OCI-LY7 (cell line): Measurements from ENCODE around the gene FMO4. TPM values are rescaled to one million over a fixed set of nuclear protein-coding genes. Genes with fewer than 3 reads are reported as not detected.

Source experiments
- BruUV-seq: library from RNA; stranded (reverse); fragments of 400-500 nt; replicated peaks from 2 replicates; lab custom pipeline; 2021; lab: Mats Ljungman, UMichigan
- CTCF ChIA-PET: fragments of 300-600 bp; sonication (Branson Sonifier 250); formaldehyde crosslinking; loops from one replicate; lab custom pipeline; 2022; ENCODE audit warnings: antibody characterized with exemption; ENCODE audit not compliant: unreplicated experiment; lab: Charles Lee
- POLR2A ChIA-PET: fragments of 300-600 bp; sonication (Branson Sonifier 250); formaldehyde crosslinking; loops from one replicate; lab custom pipeline; 2022; ENCODE audit warnings: antibody characterized with exemption; lab: Charles Lee
- DNase-seq: peaks from one replicate; pipeline ENCODE4 v3.0.0-alpha.2; 2015; ENCODE audit warnings: low spot score
- H2AFZ ChIP-seq: fragments of 200-600 bp; sonication (generic), shearing (Covaris generic); 2 replicates; pipeline ENCODE4 v1.6.1; 2014; ENCODE audit warnings: mild to moderate bottlenecking, antibody characterized with exemption, low read length, moderate library complexity
- H3K27ac ChIP-seq: fragments of 200-600 bp; sonication (generic); 2 replicates; pipeline ENCODE4 v1.5.1; 2014; ENCODE audit warnings: mixed run types, low read depth, mild to moderate bottlenecking, moderate library complexity, low read length, inconsistent platforms; ENCODE audit not compliant: poor library complexity, severe bottlenecking
- H3K36me3 ChIP-seq: fragments of 200-600 bp; sonication (generic); 2 replicates; pipeline ENCODE4 v1.6.1; 2014; ENCODE audit warnings: mild to moderate bottlenecking, antibody characterized with exemption, low read length, moderate library complexity, mixed read lengths; ENCODE audit not compliant: insufficient read depth
- H3K4me1 ChIP-seq: fragments of 200-600 bp; sonication (generic); 2 replicates; pipeline ENCODE4 v1.5.1; 2014; ENCODE audit warnings: mild to moderate bottlenecking, low read length; ENCODE audit not compliant: insufficient read depth, poor library complexity, severe bottlenecking
- H3K4me2 ChIP-seq: fragments of 200-600 bp; sonication (generic); 2 replicates; pipeline ENCODE4 v1.6.1; 2014; ENCODE audit warnings: mild to moderate bottlenecking, low read length
- H3K4me3 ChIP-seq: fragments of 200-600 bp; sonication (generic); 2 replicates; pipeline ENCODE4 v1.5.1; 2014; ENCODE audit warnings: mild to moderate bottlenecking, low read depth, low read length; ENCODE audit not compliant: poor library complexity, severe bottlenecking
- H3K79me2 ChIP-seq: fragments of 200-600 bp; sonication (generic); 2 replicates; pipeline ENCODE4 v1.6.1; 2016; ENCODE audit warnings: low read depth, mild to moderate bottlenecking, low read length, moderate library complexity, mixed read lengths; ENCODE audit not compliant: insufficient read depth
- H3K9me2 ChIP-seq: fragments of 200-600 bp; sonication (generic); 2 replicates; pipeline ENCODE4 v1.6.1; 2016; ENCODE audit warnings: mild to moderate bottlenecking, low read length, mixed read lengths; ENCODE audit not compliant: insufficient read depth
- H3K9me3 ChIP-seq: fragments of 200-600 bp; sonication (generic); 2 replicates; pipeline ENCODE4 v1.6.1; 2014; ENCODE audit warnings: mild to moderate bottlenecking, mixed run types, low read length, mixed read lengths
- H4K20me1 ChIP-seq: fragments of 200-600 bp; sonication (generic); 2 replicates; pipeline ENCODE4 v1.6.1; 2014; ENCODE audit warnings: mild to moderate bottlenecking, antibody characterized with exemption, low read length, moderate library complexity, mixed read lengths; ENCODE audit not compliant: insufficient read depth
- EZH2phosphoT487 ChIP-seq: fragments of 200-600 bp; sonication (generic); IDR thresholded peaks from 2 replicates; pipeline ENCODE4 v1.6.1; 2018; ENCODE audit warnings: low read depth, borderline replicate concordance, mild to moderate bottlenecking, mixed run types, antibody characterized with exemption, low read length, moderate library complexity, mixed read lengths
- intact Hi-C: fragments of 100-400 bp; cut with micrococcal nuclease; formaldehyde crosslinking; loops from one replicate; pipeline ENCODE4 v1.10.0; 2022; ENCODE audit not compliant: unreplicated experiment
- total RNA-seq, 2 experiments: library from RNA; depleted of rRNA in 1 of 2; stranded (reverse); fragments of >200 nt in 1 of 2; shearing (Covaris generic) in 1 of 2; gene quantifications; 2 replicates each; pipeline ENCODE4 v1.2.3, GENCODE V29; 2014 to 2022
- TF ChIP-seq, protein P1 (sequence below): fragments of 200-600 bp; sonication (generic); conservative IDR thresholded peaks from 2 replicates; pipeline ENCODE4 v1.5.1; 2014; ENCODE audit warnings: mild to moderate bottlenecking, antibody characterized with exemption, low read length, moderate library complexity, mixed read lengths

FMO4 gene
- total RNA-seq, 2 experiments from 2014 or later, result 4.0 to 4.8 TPM

DNA sequence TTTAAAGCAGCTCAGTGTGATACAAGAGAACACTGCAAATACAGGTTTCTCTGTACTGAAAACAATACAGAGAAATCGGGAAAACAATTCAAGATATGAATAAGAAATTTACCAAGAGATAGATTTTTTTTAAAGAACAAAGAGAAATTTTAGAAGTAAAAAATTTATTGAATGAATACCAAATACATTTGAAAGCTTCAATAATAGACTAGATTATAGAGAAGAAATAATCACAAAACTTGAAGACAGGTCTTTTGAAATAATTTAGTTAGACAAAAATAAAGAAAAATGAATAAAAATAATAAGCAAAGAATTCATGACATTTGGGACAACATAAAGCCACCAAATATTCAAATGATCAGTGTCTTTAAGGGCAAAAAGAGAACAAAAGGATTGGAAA, 13.6 kb upstream of the FMO4 start:
- CTCF ChIA-PET, result no interaction called here
- POLR2A ChIA-PET, result interaction anchor here (0.6 kb wide), 1 partner anchor 1512 kb away, joined by 3 read pairs; no protein-coding TSS in a partner anchor

GRCh38 chr1:171310661-171311087, 3.3 kb upstream of the FMO4 start:
- Histone ChIP-seq H3K4me3 (no peak overlapping the region), H3K4me2 (no peak overlapping the region), H3K9me3 (0 out of 2 replicates have a peak, but pooled peaks cover 5% of the 10 kb centered on the region), H3K36me3 (no peaks in the 10 kb centered on the region), H3K9me2 (no peaks in the 10 kb centered on the region), H3K4me1 (peaks cover 16% of the 10 kb centered on the region), H3K27ac (no peak overlapping the region), H2AFZ (no peak overlapping the region), H4K20me1 (no peaks in the 10 kb centered on the region), H3K79me2 (no peaks in the 10 kb centered on the region)
- POLR2A ChIA-PET, result no interaction called here
- intact Hi-C loops, result loop anchor here (5.0 to 10.0 kb wide), 3 partner anchors 83 to 778 kb away; partner anchors contain the start of gene GORAB
- TF ChIP-seq, protein P1, sequence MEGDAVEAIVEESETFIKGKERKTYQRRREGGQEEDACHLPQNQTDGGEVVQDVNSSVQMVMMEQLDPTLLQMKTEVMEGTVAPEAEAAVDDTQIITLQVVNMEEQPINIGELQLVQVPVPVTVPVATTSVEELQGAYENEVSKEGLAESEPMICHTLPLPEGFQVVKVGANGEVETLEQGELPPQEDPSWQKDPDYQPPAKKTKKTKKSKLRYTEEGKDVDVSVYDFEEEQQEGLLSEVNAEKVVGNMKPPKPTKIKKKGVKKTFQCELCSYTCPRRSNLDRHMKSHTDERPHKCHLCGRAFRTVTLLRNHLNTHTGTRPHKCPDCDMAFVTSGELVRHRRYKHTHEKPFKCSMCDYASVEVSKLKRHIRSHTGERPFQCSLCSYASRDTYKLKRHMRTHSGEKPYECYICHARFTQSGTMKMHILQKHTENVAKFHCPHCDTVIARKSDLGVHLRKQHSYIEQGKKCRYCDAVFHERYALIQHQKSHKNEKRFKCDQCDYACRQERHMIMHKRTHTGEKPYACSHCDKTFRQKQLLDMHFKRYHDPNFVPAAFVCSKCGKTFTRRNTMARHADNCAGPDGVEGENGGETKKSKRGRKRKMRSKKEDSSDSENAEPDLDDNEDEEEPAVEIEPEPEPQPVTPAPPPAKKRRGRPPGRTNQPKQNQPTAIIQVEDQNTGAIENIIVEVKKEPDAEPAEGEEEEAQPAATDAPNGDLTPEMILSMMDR, result no peak
- no peak for TF ChIP-seq EZH2phosphoT487
- DNase-seq, result no peak
- CTCF ChIA-PET, result no interaction called here
- BruUV-seq, result no TSS peak

More for the DNA sequence above, 13.6 kb upstream of the FMO4 start:
- Histone ChIP-seq H3K36me3 (no peaks in the 10 kb centered on the region), H3K79me2 (no peaks in the 10 kb centered on the region), H3K4me2 (no peak overlapping the region), H3K27ac (no peak overlapping the region), H3K4me3 (no peak overlapping the region), H3K9me3 (peaks cover 9% of the 10 kb centered on the region; the same call in 1 of the 2 replicates), H3K9me2 (no peaks in the 10 kb centered on the region), H3K4me1 (peaks cover 8% of the 10 kb centered on the region), H2AFZ (no peak overlapping the region), H4K20me1 (no peaks in the 10 kb centered on the region)
- no TSS peak for BruUV-seq
- intact Hi-C loops, result no loop called here
- TF ChIP-seq, protein P1, result no peak
- TF ChIP-seq EZH2phosphoT487, result no peak
- peak; percentile 40 for DNase-seq
